ENCODE data around the gene RASAL2. TPM values are rescaled to one million over a fixed set of nuclear protein-coding genes. Genes with fewer than 3 reads are reported as not detected.

RASAL2 gene
- total and polyA plus RNA-seq, 9 of the 15 experiments (the other 6 are each of a cell fraction or from before 2014, with no cell fraction given) = 0.13 to 1.0 (median 0.62) TPM

DNA sequence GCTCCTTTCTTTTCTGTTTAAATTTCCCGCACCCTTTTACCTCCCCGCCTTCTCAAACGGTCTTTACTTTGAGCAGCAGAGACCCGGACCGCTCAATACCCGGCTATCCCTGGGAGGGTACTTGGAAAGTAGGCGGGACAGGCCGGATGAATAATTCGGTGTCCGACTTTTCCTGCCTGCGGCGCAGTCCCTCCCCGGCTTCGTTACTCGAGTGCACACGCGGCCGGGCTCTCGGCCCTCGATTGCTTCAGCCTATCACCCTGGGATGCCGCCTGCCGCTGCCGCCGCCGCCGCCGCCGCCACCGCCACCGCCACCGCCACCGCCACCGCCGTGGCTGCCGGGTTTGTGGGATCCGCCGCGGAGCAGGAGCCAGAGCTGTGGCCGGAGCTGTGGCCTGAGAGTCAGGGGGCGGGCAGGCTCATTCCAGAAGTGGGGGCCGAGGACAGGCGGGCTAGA lies 382 bp upstream of the RASAL2 start (continued):
- TF ChIP-seq CBFA2T2 (conservative IDR thresholded peaks at IDR 0.05) (no peak), TEAD1 (CRISPR knock-in tag; IDR thresholded peaks at IDR 0.05) (peak in 1 of 2 experiments; percentile 76; a peak in 1 of 4 replicates), RFX1 (IDR thresholded peaks at IDR 0.05) (peak; percentile 70), NCOA2 (IDR thresholded peaks at IDR 0.05; ENCODE audit: partially characterized antibody in 2 of 2) (no peak), TRIM25 (IDR thresholded peaks at IDR 0.05; ENCODE audit: borderline replicate concordance) (no peak), CREM (IDR thresholded peaks at IDR 0.05; ENCODE audit: low read depth) (peak; percentile 92), E2F8 (IDR thresholded peaks at IDR 0.05; ENCODE audit: low read depth, partially characterized antibody) (no peak), FOXA1 (IDR thresholded peaks at IDR 0.05; ENCODE audit: borderline replicate concordance) (no peak), ARID2 (IDR thresholded peaks at IDR 0.05) (no peak), PCBP1 (IDR thresholded peaks at IDR 0.05; ENCODE audit: low read depth, low read length, poor library complexity, severe bottlenecking) (no peak), EHMT2 (IDR thresholded peaks at IDR 0.05) (no peak), RBM14 (IDR thresholded peaks at IDR 0.05; ENCODE audit: borderline replicate concordance, insufficient read depth, low read depth, low read length) (no peak), RBFOX2 (IDR thresholded peaks at IDR 0.05; ENCODE audit: low read depth, low read length) (peak; percentile 35; the same call in 1 of the 2 replicates), SAFB (IDR thresholded peaks at IDR 0.05; ENCODE audit: borderline replicate concordance, low read depth, low read length) (no peak), NBN (IDR thresholded peaks at IDR 0.05; ENCODE audit: low read depth) (no peak), PCBP2 (IDR thresholded peaks at IDR 0.05; ENCODE audit: low read depth, low read length, poor library complexity, severe bottlenecking) (no peak), POLR3A (IDR thresholded peaks at IDR 0.05; ENCODE audit: borderline replicate concordance, extremely low read depth, insufficient read depth, insufficient read length) (no peak), SNRNP70 (optimal IDR thresholded peaks at IDR 0.05; ENCODE audit: low read depth, low read length) (no peak), RUNX1 (IDR thresholded peaks at IDR 0.05; ENCODE audit: low read depth) (no peak), ZBTB9 (CRISPR knock-in tag; IDR thresholded peaks at IDR 0.05) (peak; percentile 87; the same call in 1 of the 2 replicates), FIP1L1 (IDR thresholded peaks at IDR 0.05; ENCODE audit: low read depth, low read length, poor library complexity, severe bottlenecking) (peak; percentile 9), ZNF253 (CRISPR knock-in tag; conservative IDR thresholded peaks at IDR 0.05) (no peak)
- TF ChIP-seq, protein P1, sequence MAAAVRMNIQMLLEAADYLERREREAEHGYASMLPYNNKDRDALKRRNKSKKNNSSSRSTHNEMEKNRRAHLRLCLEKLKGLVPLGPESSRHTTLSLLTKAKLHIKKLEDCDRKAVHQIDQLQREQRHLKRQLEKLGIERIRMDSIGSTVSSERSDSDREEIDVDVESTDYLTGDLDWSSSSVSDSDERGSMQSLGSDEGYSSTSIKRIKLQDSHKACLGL (CRISPR knock-in tag; IDR thresholded peaks at IDR 0.05; ENCODE audit: borderline replicate concordance, poor library complexity, severe bottlenecking) = no peak

Data from K562 (cell line).